ENCODE results near the gene C1orf35.

Gene C1orf35

GRCh38 chr1:228145463-228146416 is 42.6 kb upstream of the C1orf35 start:
- Mint-ChIP-seq H3K4me3 (no peak overlapping the region), H3K36me3 (peaks cover 28% of the 10 kb centered on the region), H3K27ac (peak overlapping the region; percentile 24), H3K27me3 (no peaks in the 10 kb centered on the region), H3K9me3 (no peaks in the 10 kb centered on the region), H3K4me1 (peaks cover 35% of the 10 kb centered on the region)
- CTCF ChIA-PET: no interaction called here
- DNase-seq: no peak

- Mint-ChIP-seq H3K36me3 (peaks cover 28% of the 10 kb centered on the region), H3K4me3 (no peak overlapping the region)
- CTCF ChIA-PET: no interaction called here
These were observed 41.8 kb upstream of the C1orf35 start for GRCh38 chr1:228144993-228145343.

GRCh38 chr1:228144193-228144992 is 41.3 kb upstream of the C1orf35 start:
- DNase-seq: no peak
- Mint-ChIP-seq H3K4me1 (peaks cover 39% of the 10 kb centered on the region), H3K9me3 (no peaks in the 10 kb centered on the region), H3K27me3 (peaks cover 4% of the 10 kb centered on the region), H3K36me3 (peaks cover 28% of the 10 kb centered on the region), H3K4me3 (no peak overlapping the region), H3K27ac (peak overlapping the region; percentile 98)
- CTCF ChIA-PET: interaction anchor here (1.1 kb wide), 1 partner anchor 21 kb away, joined by 4 read pairs; the partner anchor contains the start of gene IBA57

More at GRCh38 chr1:228144993-228145343, 41.8 kb upstream of the C1orf35 start:
- no peak overlapping the region for H3K27ac Mint-ChIP-seq
- no peaks in the 10 kb centered on the region for H3K27me3 Mint-ChIP-seq
- H3K9me3 Mint-ChIP-seq: no peaks in the 10 kb centered on the region
- no peak for DNase-seq
- H3K4me1 Mint-ChIP-seq: peaks cover 35% of the 10 kb centered on the region

GRCh38 chr1:228143480-228144192 is 40.5 kb upstream of the C1orf35 start:
- H3K27me3 Mint-ChIP-seq: peaks cover 4% of the 10 kb centered on the region
- CTCF ChIA-PET: interaction anchor here (1.1 kb wide), 1 partner anchor 22 kb away, joined by 4 read pairs; the partner anchor contains the start of gene IBA57

GRCh38 chr1:228142701-228143136 is 39.6 kb upstream of the C1orf35 start:
- CTCF ChIA-PET: interaction anchor here (1.1 kb wide), 1 partner anchor 23 kb away, joined by 3 read pairs; the partner anchor contains the start of gene IBA57
- Mint-ChIP-seq H3K27me3 (peaks cover 5% of the 10 kb centered on the region), H3K9me3 (no peaks in the 10 kb centered on the region)

More at GRCh38 chr1:228143480-228144192, 40.5 kb upstream of the C1orf35 start:
- peaks cover 28% of the 10 kb centered on the region for H3K36me3 Mint-ChIP-seq
- peak overlapping the region; percentile 98 for H3K27ac Mint-ChIP-seq
- no peak for DNase-seq
- H3K9me3 Mint-ChIP-seq: no peaks in the 10 kb centered on the region
- H3K4me1 Mint-ChIP-seq: peaks cover 40% of the 10 kb centered on the region
- H3K4me3 Mint-ChIP-seq: peak overlapping the region; percentile 98

GRCh38 chr1:228142155-228142691 is 39.1 kb upstream of the C1orf35 start:
- CTCF ChIA-PET: interaction anchor here (1.1 kb wide), 1 partner anchor 23 kb away, joined by 3 read pairs; the partner anchor contains the start of gene IBA57
- Mint-ChIP-seq H3K36me3 (peaks cover 29% of the 10 kb centered on the region), H3K27ac (peak overlapping the region; percentile 98), H3K9me3 (no peaks in the 10 kb centered on the region), H3K4me3 (peak overlapping the region; percentile 98), H3K4me1 (peaks cover 40% of the 10 kb centered on the region), H3K27me3 (peaks cover 9% of the 10 kb centered on the region)
- DNase-seq: no peak

More at GRCh38 chr1:228142701-228143136, 39.6 kb upstream of the C1orf35 start:
- peaks cover 40% of the 10 kb centered on the region for H3K4me1 Mint-ChIP-seq
- peak overlapping the region; percentile 98 for H3K4me3 Mint-ChIP-seq
- DNase-seq: no peak
- H3K27ac Mint-ChIP-seq: peak overlapping the region; percentile 98
- peaks cover 29% of the 10 kb centered on the region for H3K36me3 Mint-ChIP-seq

- H3K4me1 Mint-ChIP-seq: peaks cover 40% of the 10 kb centered on the region
- H3K36me3 Mint-ChIP-seq: peaks cover 29% of the 10 kb centered on the region
- peaks cover 9% of the 10 kb centered on the region for H3K27me3 Mint-ChIP-seq
- CTCF ChIA-PET: interaction anchor here (1.1 kb wide), 1 partner anchor 24 kb away, joined by 3 read pairs; the partner anchor contains the start of gene IBA57
- no peaks in the 10 kb centered on the region for H3K9me3 Mint-ChIP-seq
- peak; percentile 71 for DNase-seq
- peak overlapping the region; percentile 98 for H3K4me3 Mint-ChIP-seq
- H3K27ac Mint-ChIP-seq: peak overlapping the region; percentile 98
These were observed 38.3 kb upstream of the C1orf35 start for GRCh38 chr1:228141226-228142044.

GRCh38 chr1:228140724-228141225 is 37.6 kb upstream of the C1orf35 start:
- peaks cover 28% of the 10 kb centered on the region for H3K36me3 Mint-ChIP-seq

GRCh38 chr1:228139931-228140723 is 37.0 kb upstream of the C1orf35 start, which contains the start of gene GUK1:
GUK1 (plus strand) TSS chr1:228140279; CDS start chr1:228140303, 24 bp downstream.
- Mint-ChIP-seq H3K36me3 (peaks cover 26% of the 10 kb centered on the region), H3K27me3 (peaks cover 20% of the 10 kb centered on the region), H3K4me1 (peaks cover 40% of the 10 kb centered on the region), H3K9me3 (no peaks in the 10 kb centered on the region), H3K27ac (peak within 1 kb of the TSS; percentile 98), H3K4me3 (peak within 1 kb of the TSS; percentile 98)
- CTCF ChIA-PET: interaction anchor here (0.7 to 1.4 kb wide), 4 partner anchors 12 to 141 kb away, joined by 3 to 4 read pairs (median 3); no protein-coding TSS in a partner anchor
- DNase-seq: peak; percentile 100

More at GRCh38 chr1:228140724-228141225, 37.6 kb upstream of the C1orf35 start:
- CTCF ChIA-PET: interaction anchor here (0.7 to 0.9 kb wide), 3 partner anchors 12 to 28 kb away, joined by 3 read pairs; no protein-coding TSS in a partner anchor
- Mint-ChIP-seq H3K4me3 (peak overlapping the region; percentile 98), H3K9me3 (no peaks in the 10 kb centered on the region), H3K4me1 (peaks cover 40% of the 10 kb centered on the region), H3K27ac (peak overlapping the region; percentile 98), H3K27me3 (peaks cover 14% of the 10 kb centered on the region)
- no peak for DNase-seq

GRCh38 chr1:228139406-228139930 is 36.3 kb upstream of the C1orf35 start:
- H3K4me3 Mint-ChIP-seq: peak overlapping the region; percentile 98
- peaks cover 26% of the 10 kb centered on the region for H3K27me3 Mint-ChIP-seq
- H3K36me3 Mint-ChIP-seq: peaks cover 26% of the 10 kb centered on the region
- peak overlapping the region; percentile 98 for H3K27ac Mint-ChIP-seq
- CTCF ChIA-PET: interaction anchor here (1.0 to 1.4 kb wide), 2 partner anchors 26 to 140 kb away, joined by 3 to 4 read pairs; partner anchors contain the start of gene IBA57
- H3K9me3 Mint-ChIP-seq: no peaks in the 10 kb centered on the region
- no peak for DNase-seq
- peaks cover 38% of the 10 kb centered on the region for H3K4me1 Mint-ChIP-seq

GRCh38 chr1:228136901-228137300 is 33.8 kb upstream of the C1orf35 start:
- CTCF ChIA-PET: interaction anchor here (1.5 to 1.6 kb wide), 2 partner anchors 28 to 29 kb away, joined by 4 read pairs; no protein-coding TSS in a partner anchor
- no peaks in the 10 kb centered on the region for H3K9me3 Mint-ChIP-seq
- H3K36me3 Mint-ChIP-seq: peaks cover 7% of the 10 kb centered on the region
- H3K27ac Mint-ChIP-seq: no peak overlapping the region
- H3K4me1 Mint-ChIP-seq: peaks cover 14% of the 10 kb centered on the region
- H3K27me3 Mint-ChIP-seq: peaks cover 37% of the 10 kb centered on the region
- no peak overlapping the region for H3K4me3 Mint-ChIP-seq
- DNase-seq: no peak

Measured in activated naive CD4-positive, alpha-beta T cell treated with anti-CD3 and anti-CD28 coated beads, Interleukin-2, amount 10 ng/mL, durations not matched to agents 7 days and 5 days (primary cell).